GM04504 (cell line): Measurements from ENCODE around the gene HIVEP3.

Source experiments
- DNase-seq: peaks from one replicate; pipeline ENCODE4 v3.0.0-alpha.2; 2012; ENCODE audit warnings: low read depth

HIVEP3 gene

GRCh38 chr1:41664861-41665640 lies 253.7 kb downstream of the HIVEP3 start:
- DNase-seq: no peak

GRCh38 chr1:41663671-41664400 lies 254.9 kb downstream of the HIVEP3 start:
- no peak for DNase-seq

GRCh38 chr1:41662765-41663437 lies 255.8 kb downstream of the HIVEP3 start:
- DNase-seq: peak; percentile 74

GRCh38 chr1:41662061-41662764 lies 256.5 kb downstream of the HIVEP3 start:
- DNase-seq: no peak

- DNase-seq: no peak
These were observed 257.2 kb downstream of the HIVEP3 start for GRCh38 chr1:41661428-41662060.

- DNase-seq: no peak
These were observed 257.9 kb downstream of the HIVEP3 start for GRCh38 chr1:41660570-41661427.

- no peak for DNase-seq
These were observed 258.8 kb downstream of the HIVEP3 start for GRCh38 chr1:41659903-41660302.

GRCh38 chr1:41659159-41659495 lies 259.6 kb downstream of the HIVEP3 start:
- DNase-seq: no peak

- DNase-seq: no peak
These were observed 260.1 kb downstream of the HIVEP3 start for GRCh38 chr1:41658431-41659158.

- DNase-seq: no peak
These were observed 260.9 kb downstream of the HIVEP3 start for GRCh38 chr1:41657679-41658295.

- no peak for DNase-seq
These were observed 261.8 kb downstream of the HIVEP3 start for GRCh38 chr1:41656825-41657500.

GRCh38 chr1:41656068-41656467 lies 262.7 kb downstream of the HIVEP3 start:
- no peak for DNase-seq

GRCh38 chr1:41655632-41656031 lies 263.1 kb downstream of the HIVEP3 start:
- DNase-seq: no peak

GRCh38 chr1:41653574-41653973 lies 265.1 kb downstream of the HIVEP3 start:
- DNase-seq: no peak

GRCh38 chr1:41652384-41653265 lies 266.1 kb downstream of the HIVEP3 start:
- no peak for DNase-seq

- DNase-seq: no peak
These were observed 268.5 kb downstream of the HIVEP3 start for GRCh38 chr1:41650028-41650880.

GRCh38 chr1:41649396-41650027 lies 269.2 kb downstream of the HIVEP3 start:
- no peak for DNase-seq
